HEK293 (cell line): ENCODE measurements around the gene ACTL8.

Experiments
- CTCF ChIP-seq: fragments of 450-650 bp; formaldehyde crosslinking; IDR thresholded peaks from 2 replicates; pipeline ENCODE4 v1.5.1; 2016; ENCODE audit warnings: missing biosample characterization, missing genetic modification characterization
- GLI4 ChIP-seq: fragments of 450-650 bp; formaldehyde crosslinking; IDR thresholded peaks from 2 replicates; pipeline ENCODE4 v1.5.1; 2016; ENCODE audit warnings: missing biosample characterization, missing genetic modification characterization
- HIC1 ChIP-seq: fragments of 450-650 bp; formaldehyde crosslinking; IDR thresholded peaks from 2 replicates; pipeline ENCODE4 v1.5.1; 2016; ENCODE audit warnings: missing biosample characterization, missing genetic modification characterization
- KLF9 ChIP-seq: fragments of 450-650 bp; formaldehyde crosslinking; IDR thresholded peaks from 2 replicates; pipeline ENCODE4 v1.5.1; 2016; ENCODE audit warnings: missing biosample characterization, missing genetic modification characterization, low read depth
- ZBTB1 ChIP-seq: fragments of 450-650 bp; formaldehyde crosslinking; IDR thresholded peaks from 2 replicates; pipeline ENCODE4 v1.5.1; 2016; ENCODE audit warnings: missing biosample characterization, missing genetic modification characterization
- ZNF121 ChIP-seq: fragments of 450-650 bp; formaldehyde crosslinking; IDR thresholded peaks from 2 replicates; pipeline ENCODE4 v1.5.1; 2016; ENCODE audit warnings: missing biosample characterization, missing genetic modification characterization
- ZNF140 ChIP-seq: fragments of 450-650 bp; formaldehyde crosslinking; IDR thresholded peaks from 2 replicates; pipeline ENCODE4 v1.5.1; 2016; ENCODE audit warnings: missing biosample characterization, missing genetic modification characterization
- ZNF274 ChIP-seq, 2 experiments: fragments of 200-500 bp in 1 of 2; fragments of 450-650 bp in 1 of 2; sonication (Bioruptor generic) in 1 of 2; formaldehyde crosslinking in 1 of 2; IDR thresholded peaks; 2 replicates each; pipeline versions ENCODE4 v1.5.1 to v1.6.1; 2014 to 2016; ENCODE audit warnings: borderline replicate concordance in 1 of 2, inconsistent platforms in 1 of 2, low read length in 1 of 2, missing biosample characterization in 1 of 2, missing genetic modification characterization in 1 of 2
- ZNF324 ChIP-seq: fragments of 450-650 bp; formaldehyde crosslinking; IDR thresholded peaks from 2 replicates; pipeline ENCODE4 v1.5.1; 2016; ENCODE audit warnings: missing biosample characterization, missing genetic modification characterization
- ZNF350 ChIP-seq: fragments of 450-650 bp; formaldehyde crosslinking; IDR thresholded peaks from 2 replicates; pipeline ENCODE4 v1.5.0; 2017; ENCODE audit warnings: missing biosample characterization, mild to moderate bottlenecking, missing genetic modification characterization
- ZNF362 ChIP-seq: fragments of 450-650 bp; formaldehyde crosslinking; IDR thresholded peaks from 2 replicates; pipeline ENCODE4 v1.5.1; 2016; ENCODE audit warnings: missing biosample characterization, missing genetic modification characterization
- ZNF654 ChIP-seq: fragments of 450-650 bp; formaldehyde crosslinking; IDR thresholded peaks from 2 replicates; pipeline ENCODE4 v1.5.1; 2016; ENCODE audit warnings: low read depth, missing biosample characterization, missing genetic modification characterization

GRCh38 chr1:17819129-17819802 is 64.1 kb downstream of the ACTL8 start:
- TF ChIP-seq KLF9 (tag by site-specific recombination) (no peak), CTCF (tag by site-specific recombination) (no peak), ZNF350 (no peak), ZBTB1 (tag by site-specific recombination) (no peak), HIC1 (tag by site-specific recombination) (no peak), ZNF654 (tag by site-specific recombination) (no peak), ZNF140 (tag by site-specific recombination) (no peak), GLI4 (tag by site-specific recombination) (no peak), ZNF121 (no peak), ZNF362 (tag by site-specific recombination) (no peak), ZNF324 (no peak), ZNF274 (IDR thresholded peaks at IDR 0.05; ENCODE audit: low read length) (no peak), ZNF274 (tag by site-specific recombination; IDR thresholded peaks at IDR 0.05; ENCODE audit: borderline replicate concordance) (no peak)
